ENCODE results near the gene MAPK8IP3.
A peak's percentile ranks its signal among the peaks of the same experiment; 100 is the strongest.

MAPK8IP3 gene

GRCh38 chr16:1678500-1679098 is 27.4 kb upstream of the MAPK8IP3 start:
- H3K4me1 ChIP-seq (ENCODE audit: control insufficient read depth in 1 of 2, insufficient read depth in 2 of 2, low read length in 2 of 2): peaks cover 5 to 7% of the 10 kb centered on the region in 2 donors
- H3K27me3 ChIP-seq (ENCODE audit: low read depth, low read length): no peaks in the 10 kb centered on the region
- peak overlapping the region; percentile 78 to 82 for H3K4me3 ChIP-seq (ENCODE audit: low read depth in 1 of 2, low read length in 2 of 2)
- H3K36me3 ChIP-seq (ENCODE audit: control insufficient read depth in 1 of 2, insufficient read depth in 2 of 2, low read length in 2 of 2): peaks cover 9 to 27% of the 10 kb centered on the region in 2 donors
- peak overlapping the region; percentile 27 for H3K27ac ChIP-seq (ENCODE audit: low read length)
- H3K9me3 ChIP-seq (ENCODE audit: control insufficient read depth in 1 of 2, low read length in 2 of 2): no peaks in the 10 kb centered on the region

- Histone ChIP-seq H3K36me3 (ENCODE audit: control insufficient read depth in 1 of 2, insufficient read depth in 2 of 2, low read length in 2 of 2) (peaks cover 9 to 14% of the 10 kb centered on the region in 2 donors), H3K9me3 (ENCODE audit: control insufficient read depth in 1 of 2, low read length in 2 of 2) (no peaks in the 10 kb centered on the region), H3K27me3 (ENCODE audit: low read depth, low read length) (no peaks in the 10 kb centered on the region), H3K4me1 (ENCODE audit: control insufficient read depth in 1 of 2, insufficient read depth in 2 of 2, low read length in 2 of 2) (peaks cover 5 to 7% of the 10 kb centered on the region in 2 donors), H3K4me3 (ENCODE audit: low read depth in 1 of 2, low read length in 2 of 2) (no peak overlapping the region), H3K27ac (ENCODE audit: low read length) (no peak overlapping the region)
These were observed 25.6 kb upstream of the MAPK8IP3 start for GRCh38 chr16:1680361-1680760.

- H3K9me3 ChIP-seq (ENCODE audit: control insufficient read depth in 1 of 2, low read length in 2 of 2): no peaks in the 10 kb centered on the region
- H3K4me1 ChIP-seq (ENCODE audit: control insufficient read depth in 1 of 2, insufficient read depth in 2 of 2, low read length in 2 of 2): peaks cover 5 to 7% of the 10 kb centered on the region in 2 donors
- no peak overlapping the region for H3K4me3 ChIP-seq (ENCODE audit: low read depth in 1 of 2, low read length in 2 of 2)
- H3K27me3 ChIP-seq (ENCODE audit: low read depth, low read length): no peaks in the 10 kb centered on the region
- H3K27ac ChIP-seq (ENCODE audit: low read length): no peak overlapping the region
- H3K36me3 ChIP-seq (ENCODE audit: control insufficient read depth in 1 of 2, insufficient read depth in 2 of 2, low read length in 2 of 2): peaks cover 8 to 9% of the 10 kb centered on the region in 2 donors
These were observed 25.0 kb upstream of the MAPK8IP3 start for GRCh38 chr16:1681032-1681431.

GRCh38 chr16:1687427-1688316 is 18.3 kb upstream of the MAPK8IP3 start:
- Histone ChIP-seq H3K4me3 (ENCODE audit: low read depth in 1 of 2, low read length in 2 of 2) (no peak overlapping the region), H3K36me3 (ENCODE audit: control insufficient read depth in 1 of 2, insufficient read depth in 2 of 2, low read length in 2 of 2) (peaks cover 36 to 43% of the 10 kb centered on the region in 2 donors), H3K27me3 (ENCODE audit: low read depth, low read length) (no peaks in the 10 kb centered on the region), H3K4me1 (ENCODE audit: control insufficient read depth in 1 of 2, insufficient read depth in 2 of 2, low read length in 2 of 2) (no peaks in the 10 kb centered on the region), H3K9me3 (ENCODE audit: control insufficient read depth in 1 of 2, low read length in 2 of 2) (no peaks in the 10 kb centered on the region), H3K27ac (ENCODE audit: low read length) (no peak overlapping the region)

GRCh38 chr16:1688807-1689560 is 17.0 kb upstream of the MAPK8IP3 start:
- Histone ChIP-seq H3K9me3 (ENCODE audit: control insufficient read depth in 1 of 2, low read length in 2 of 2) (no peaks in the 10 kb centered on the region), H3K4me1 (ENCODE audit: control insufficient read depth in 1 of 2, insufficient read depth in 2 of 2, low read length in 2 of 2) (no peaks in the 10 kb centered on the region), H3K27me3 (ENCODE audit: low read depth, low read length) (no peaks in the 10 kb centered on the region), H3K36me3 (ENCODE audit: control insufficient read depth in 1 of 2, insufficient read depth in 2 of 2, low read length in 2 of 2) (peaks cover 38 to 48% of the 10 kb centered on the region in 2 donors), H3K4me3 (ENCODE audit: low read depth in 1 of 2, low read length in 2 of 2) (no peak overlapping the region), H3K27ac (ENCODE audit: low read length) (no peak overlapping the region)

- H3K36me3 ChIP-seq (ENCODE audit: control insufficient read depth in 1 of 2, insufficient read depth in 2 of 2, low read length in 2 of 2): peaks cover 43 to 55% of the 10 kb centered on the region in 2 donors
- H3K27ac ChIP-seq (ENCODE audit: low read length): no peak overlapping the region
- H3K27me3 ChIP-seq (ENCODE audit: low read depth, low read length): no peaks in the 10 kb centered on the region
- no peaks in the 10 kb centered on the region for H3K9me3 ChIP-seq (ENCODE audit: control insufficient read depth in 1 of 2, low read length in 2 of 2)
- H3K4me3 ChIP-seq (ENCODE audit: low read depth in 1 of 2, low read length in 2 of 2): no peak overlapping the region
- no peaks in the 10 kb centered on the region for H3K4me1 ChIP-seq (ENCODE audit: control insufficient read depth in 1 of 2, insufficient read depth in 2 of 2, low read length in 2 of 2)
These were observed 16.1 kb upstream of the MAPK8IP3 start for GRCh38 chr16:1689853-1690252.

GRCh38 chr16:1690810-1691209 is 15.2 kb upstream of the MAPK8IP3 start:
- Histone ChIP-seq H3K27ac (ENCODE audit: low read length) (no peak overlapping the region), H3K4me1 (ENCODE audit: control insufficient read depth in 1 of 2, insufficient read depth in 2 of 2, low read length in 2 of 2) (no peaks in the 10 kb centered on the region), H3K36me3 (ENCODE audit: control insufficient read depth in 1 of 2, insufficient read depth in 2 of 2, low read length in 2 of 2) (peaks cover 43 to 55% of the 10 kb centered on the region in 2 donors), H3K27me3 (ENCODE audit: low read depth, low read length) (no peaks in the 10 kb centered on the region), H3K4me3 (ENCODE audit: low read depth in 1 of 2, low read length in 2 of 2) (no peak overlapping the region), H3K9me3 (ENCODE audit: control insufficient read depth in 1 of 2, low read length in 2 of 2) (no peaks in the 10 kb centered on the region)

GRCh38 chr16:1691276-1691675 is 14.7 kb upstream of the MAPK8IP3 start:
- no peak overlapping the region for H3K27ac ChIP-seq (ENCODE audit: low read length)
- H3K27me3 ChIP-seq (ENCODE audit: low read depth, low read length): no peaks in the 10 kb centered on the region
- no peaks in the 10 kb centered on the region for H3K4me1 ChIP-seq (ENCODE audit: control insufficient read depth in 1 of 2, insufficient read depth in 2 of 2, low read length in 2 of 2)
- no peak overlapping the region for H3K4me3 ChIP-seq (ENCODE audit: low read depth in 1 of 2, low read length in 2 of 2)
- no peaks in the 10 kb centered on the region for H3K9me3 ChIP-seq (ENCODE audit: control insufficient read depth in 1 of 2, low read length in 2 of 2)
- peaks cover 43 to 55% of the 10 kb centered on the region in 2 donors for H3K36me3 ChIP-seq (ENCODE audit: control insufficient read depth in 1 of 2, insufficient read depth in 2 of 2, low read length in 2 of 2)

- no peaks in the 10 kb centered on the region for H3K9me3 ChIP-seq (ENCODE audit: control insufficient read depth in 1 of 2, low read length in 2 of 2)
- H3K36me3 ChIP-seq (ENCODE audit: control insufficient read depth in 1 of 2, insufficient read depth in 2 of 2, low read length in 2 of 2): peaks cover 39 to 56% of the 10 kb centered on the region in 2 donors
- H3K27ac ChIP-seq (ENCODE audit: low read length): no peak overlapping the region
These were observed 14.0 kb upstream of the MAPK8IP3 start for GRCh38 chr16:1691956-1692355.

GRCh38 chr16:1696863-1697262 is 9.1 kb upstream of the MAPK8IP3 start:
- Histone ChIP-seq H3K36me3 (ENCODE audit: control insufficient read depth in 1 of 2, insufficient read depth in 2 of 2, low read length in 2 of 2) (peaks cover 42 to 64% of the 10 kb centered on the region in 2 donors), H3K4me1 (ENCODE audit: control insufficient read depth in 1 of 2, insufficient read depth in 2 of 2, low read length in 2 of 2) (no peaks in the 10 kb centered on the region), H3K27me3 (ENCODE audit: low read depth, low read length) (no peaks in the 10 kb centered on the region), H3K4me3 (ENCODE audit: low read depth in 1 of 2, low read length in 2 of 2) (no peak overlapping the region), H3K27ac (ENCODE audit: low read length) (no peak overlapping the region), H3K9me3 (ENCODE audit: control insufficient read depth in 1 of 2, low read length in 2 of 2) (no peaks in the 10 kb centered on the region)

More at GRCh38 chr16:1691956-1692355, 14.0 kb upstream of the MAPK8IP3 start:
- Histone ChIP-seq H3K4me1 (ENCODE audit: control insufficient read depth in 1 of 2, insufficient read depth in 2 of 2, low read length in 2 of 2) (no peaks in the 10 kb centered on the region), H3K4me3 (ENCODE audit: low read depth in 1 of 2, low read length in 2 of 2) (no peak overlapping the region), H3K27me3 (ENCODE audit: low read depth, low read length) (no peaks in the 10 kb centered on the region)

GRCh38 chr16:1698680-1699079 is 7.3 kb upstream of the MAPK8IP3 start:
- H3K36me3 ChIP-seq (ENCODE audit: control insufficient read depth in 1 of 2, insufficient read depth in 2 of 2, low read length in 2 of 2): peaks cover 39 to 54% of the 10 kb centered on the region in 2 donors
- H3K27ac ChIP-seq (ENCODE audit: low read length): no peak overlapping the region
- H3K27me3 ChIP-seq (ENCODE audit: low read depth, low read length): no peaks in the 10 kb centered on the region
- H3K4me1 ChIP-seq (ENCODE audit: control insufficient read depth in 1 of 2, insufficient read depth in 2 of 2, low read length in 2 of 2): no peaks in the 10 kb centered on the region
- H3K4me3 ChIP-seq (ENCODE audit: low read depth in 1 of 2, low read length in 2 of 2): no peak overlapping the region
- H3K9me3 ChIP-seq (ENCODE audit: control insufficient read depth in 1 of 2, low read length in 2 of 2): no peaks in the 10 kb centered on the region

Measured in muscle layer of duodenum (tissue), 2 donors.